ENCODE measurements around the gene TENM4. TPM values are rescaled to one million over a fixed set of nuclear protein-coding genes. Genes with fewer than 3 reads are reported as not detected.

The TENM4 gene
- total and polyA plus RNA-seq, 4 donors = 0.02 to 0.33 (median 0.14) TPM

GRCh38 chr11:78791254-78791653 is 649.6 kb downstream of the TENM4 start:
- no peak overlapping the region for H3K27ac ChIP-seq (ENCODE audit: low read depth in 1 of 2, low read length in 2 of 2)
- WGBS = 85% methylated on average over 1 of the region's 1 CpG
- no peaks in the 10 kb centered on the region for H3K4me1 ChIP-seq (ENCODE audit: control insufficient read depth in 4 of 4, insufficient read depth in 4 of 4, low read length in 3 of 4)

GRCh38 chr11:78790784-78791183 is 650.0 kb downstream of the TENM4 start:
- no peaks in the 10 kb centered on the region for H3K27me3 ChIP-seq (ENCODE audit: control insufficient read depth in 4 of 4, insufficient read depth in 4 of 4, low read length in 3 of 4)
- no peaks in the 10 kb centered on the region for H3K9me3 ChIP-seq (ENCODE audit: control insufficient read depth in 4 of 4, low read length in 3 of 4)
- DNase-seq (ENCODE audit: low spot score) = no peak
- TF ChIP-seq SP1 (IDR thresholded peaks at IDR 0.05) = no peak
- H3K27ac ChIP-seq (ENCODE audit: low read depth in 1 of 2, low read length in 2 of 2) = no peak overlapping the region
- no peaks in the 10 kb centered on the region for H3K4me1 ChIP-seq (ENCODE audit: control insufficient read depth in 4 of 4, insufficient read depth in 4 of 4, low read length in 3 of 4)
- no peak overlapping the region for H3K4me3 ChIP-seq (ENCODE audit: low read depth in 1 of 3, low read length in 3 of 3)
- no peaks in the 10 kb centered on the region for H3K36me3 ChIP-seq (ENCODE audit: control insufficient read depth in 4 of 4, insufficient read depth in 3 of 4, low read depth in 1 of 4, low read length in 3 of 4)
- H3K9ac ChIP-seq (ENCODE audit: low read depth in 1 of 2, low read length in 2 of 2) = no peak overlapping the region

More at GRCh38 chr11:78791254-78791653, 649.6 kb downstream of the TENM4 start:
- no peak for TF ChIP-seq REST (IDR thresholded peaks at IDR 0.05)
- no peak for TF ChIP-seq SP1 (IDR thresholded peaks at IDR 0.05)
- TF ChIP-seq FOXA1 (IDR thresholded peaks at IDR 0.05) = no peak
- no peak for TF ChIP-seq FOXA2 (IDR thresholded peaks at IDR 0.05)
- no peak for TF ChIP-seq TAF1 (conservative IDR thresholded peaks at IDR 0.05)
- TF ChIP-seq RXRA (IDR thresholded peaks at IDR 0.05) = no peak
- TF ChIP-seq NR2F2 (IDR thresholded peaks at IDR 0.05) = no peak
- TF ChIP-seq GABPA (IDR thresholded peaks at IDR 0.05 in 1 of 2, conservative IDR thresholded peaks at IDR 0.05 in 1 of 2) = no peak
- TF ChIP-seq ZBTB33 (IDR thresholded peaks at IDR 0.05) = no peak
- TF ChIP-seq YY1 (IDR thresholded peaks at IDR 0.05) = no peak
- TF ChIP-seq EGR1 (IDR thresholded peaks at IDR 0.05; ENCODE audit: low read depth in 2 of 2) = no peak
- no peak for TF ChIP-seq ATF3 (IDR thresholded peaks at IDR 0.05)
- no peaks in the 10 kb centered on the region for H3K36me3 ChIP-seq (ENCODE audit: control insufficient read depth in 4 of 4, insufficient read depth in 3 of 4, low read depth in 1 of 4, low read length in 3 of 4)
- no peaks in the 10 kb centered on the region for H3K9me3 ChIP-seq (ENCODE audit: control insufficient read depth in 4 of 4, low read length in 3 of 4)
- DNase-seq (ENCODE audit: low spot score) = no peak
- no peak overlapping the region for H3K4me3 ChIP-seq (ENCODE audit: low read depth in 1 of 3, low read length in 3 of 3)
- H3K27me3 ChIP-seq (ENCODE audit: control insufficient read depth in 4 of 4, insufficient read depth in 4 of 4, low read length in 3 of 4) = no peaks in the 10 kb centered on the region
- H3K9ac ChIP-seq (ENCODE audit: low read depth in 1 of 2, low read length in 2 of 2) = no peak overlapping the region

- Histone ChIP-seq H3K4me3 (ENCODE audit: low read depth in 1 of 3, low read length in 3 of 3) (no peak overlapping the region), H3K36me3 (ENCODE audit: control insufficient read depth in 4 of 4, insufficient read depth in 3 of 4, low read depth in 1 of 4, low read length in 3 of 4) (no peaks in the 10 kb centered on the region), H3K27ac (ENCODE audit: low read depth in 1 of 2, low read length in 2 of 2) (no peak overlapping the region), H3K27me3 (ENCODE audit: control insufficient read depth in 4 of 4, insufficient read depth in 4 of 4, low read length in 3 of 4) (no peaks in the 10 kb centered on the region), H3K4me1 (ENCODE audit: control insufficient read depth in 4 of 4, insufficient read depth in 4 of 4, low read length in 3 of 4) (no peaks in the 10 kb centered on the region), H3K9me3 (ENCODE audit: control insufficient read depth in 4 of 4, low read length in 3 of 4) (no peaks in the 10 kb centered on the region), H3K9ac (ENCODE audit: low read depth in 1 of 2, low read length in 2 of 2) (no peak overlapping the region)
- no peak for DNase-seq (ENCODE audit: low spot score)
- 89% methylated on average over 1 of the region's 1 CpG for WGBS
- TF ChIP-seq NR2F2 (IDR thresholded peaks at IDR 0.05) (peak; percentile 20), EGR1 (IDR thresholded peaks at IDR 0.05; ENCODE audit: low read depth in 2 of 2) (no peak), RXRA (IDR thresholded peaks at IDR 0.05) (peak; percentile 53 to 57)
Measured at GRCh38 chr11:78789375-78789774, 651.5 kb downstream of the TENM4 start.
